H54 (cell line): ENCODE data around the gene SCARF2.
"Not testable (repeated sequence)": the region's sequence is repeated elsewhere in the genome, so short reads cannot be mapped to it uniquely, and the experiment has no call there.

Source experiments
- DNase-seq: peaks from one replicate; pipeline ENCODE4 v3.0.0; 2011; ENCODE audit warnings: low spot score, mixed read lengths; ENCODE audit not compliant: insufficient read length
- FAIRE-seq: peaks from 3 replicates; lab custom pipeline; 2011; peaks lifted over from hg19 to GRCh38; lab: Jason Lieb, UNC
- POLR2A ChIP-seq: IDR thresholded peaks from 2 replicates; pipeline ENCODE4 v1.6.1; 2011; ENCODE audit warnings: low read depth, mild to moderate bottlenecking, low read length

SCARF2 gene

DNA sequence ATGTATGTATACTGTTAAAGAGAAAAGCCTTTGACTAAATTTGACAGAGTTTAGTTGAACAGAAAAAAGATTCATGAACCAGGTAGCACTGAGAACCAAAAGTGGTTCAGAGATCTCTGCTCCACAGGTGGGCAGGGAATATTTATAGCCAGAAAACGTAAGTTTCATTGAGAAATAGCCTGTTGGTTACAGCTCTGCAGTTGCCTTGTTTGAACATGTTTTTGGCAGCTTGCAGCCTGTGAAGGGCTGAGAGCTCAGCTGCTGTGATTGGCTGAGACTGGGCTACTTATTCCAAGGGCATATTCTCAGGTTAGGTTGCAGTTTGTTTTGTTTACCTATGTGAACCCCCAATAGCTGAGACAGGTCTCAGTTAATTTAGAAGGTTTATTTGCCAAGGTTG, 57.1 kb downstream of the SCARF2 start:
- DNase-seq (no peak), FAIRE-seq (no peak)
- TF ChIP-seq POLR2A = no peak

DNA sequence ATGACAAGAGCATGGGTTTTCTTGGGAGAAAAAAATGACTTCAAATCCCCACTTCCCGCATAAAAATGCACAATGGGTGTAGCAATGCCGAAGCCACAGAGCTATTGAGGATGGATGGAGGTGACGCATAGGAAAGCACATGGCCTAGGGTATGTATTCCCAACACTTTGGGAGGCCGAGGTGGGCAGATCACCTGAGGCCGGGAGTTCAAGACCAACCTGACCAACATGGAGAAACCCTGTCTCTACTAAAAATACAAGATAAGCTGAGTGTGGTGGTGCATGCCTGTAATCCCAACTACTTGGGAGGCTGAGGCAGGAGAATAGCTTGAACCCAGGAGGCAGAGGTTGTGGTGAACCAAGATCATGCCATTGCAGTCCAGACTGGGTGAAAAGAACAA, 58.9 kb downstream of the SCARF2 start:
- DNase-seq, FAIRE-seq: not testable (repeated sequence)

DNA sequence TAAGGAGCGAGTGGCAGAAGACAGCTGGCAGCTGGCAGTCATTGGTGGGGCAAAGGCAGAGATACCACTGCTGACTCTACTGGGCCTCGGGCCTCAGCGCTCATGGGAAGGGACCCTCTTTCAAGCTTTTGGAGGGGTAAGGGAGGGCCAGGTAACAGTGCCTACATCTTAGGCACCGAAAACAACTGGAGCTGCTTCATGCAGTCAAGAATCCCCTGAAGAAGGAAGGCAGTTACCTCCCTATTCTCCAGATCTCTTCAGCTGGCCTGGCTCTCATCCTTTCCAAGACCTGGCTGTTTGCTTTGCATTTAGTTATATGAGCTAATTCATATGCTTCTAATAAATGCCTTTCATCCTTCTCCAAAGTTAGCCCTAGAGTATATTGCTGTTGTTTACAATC, 59.5 kb downstream of the SCARF2 start:
- DNase-seq = no peak
- FAIRE-seq = no peak
- no peak for TF ChIP-seq POLR2A

DNA sequence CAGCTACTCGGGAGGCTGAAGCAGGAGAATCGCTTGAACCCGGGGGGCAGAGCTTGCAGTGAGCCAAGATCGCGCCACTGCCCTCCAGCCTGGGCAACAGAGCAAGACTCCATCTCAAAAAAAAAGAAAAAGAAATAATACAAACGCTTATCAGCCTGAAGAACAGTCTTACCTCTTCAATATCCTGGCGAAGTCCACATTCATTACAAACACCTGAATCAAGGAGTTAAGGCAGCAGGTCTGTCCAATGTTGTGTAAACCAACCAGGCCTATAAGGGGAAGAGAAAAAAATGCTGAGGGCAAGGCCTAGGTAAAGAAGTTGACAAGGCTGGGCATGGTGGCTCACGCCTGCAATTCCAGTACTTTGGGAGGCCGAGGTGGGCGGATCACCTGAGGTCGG, 60.6 kb downstream of the SCARF2 start:
- FAIRE-seq = not testable (repeated sequence)

DNA sequence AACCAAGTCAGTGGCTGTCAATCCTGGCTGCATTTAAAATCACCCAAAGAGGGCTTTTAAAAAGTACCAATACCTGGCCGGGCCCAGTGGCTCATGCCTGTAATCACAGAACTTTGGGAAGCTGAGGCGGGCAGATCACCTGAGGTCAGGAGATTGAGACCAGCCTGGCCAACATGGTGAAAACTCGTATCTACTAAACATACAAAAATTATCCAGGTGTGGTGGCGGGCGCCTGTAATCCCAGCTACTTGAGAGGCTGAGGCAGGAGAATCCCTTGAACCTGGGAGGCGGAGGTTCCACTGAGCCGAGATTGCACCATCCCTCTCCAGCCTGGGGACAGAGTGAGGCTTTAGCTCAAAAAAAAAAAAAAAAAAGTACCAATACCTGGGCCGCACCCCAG, 61.3 kb downstream of the SCARF2 start:
- not testable (repeated sequence) for DNase-seq, FAIRE-seq

More for the DNA sequence above, 60.6 kb downstream of the SCARF2 start:
- not testable (repeated sequence) for DNase-seq
